Keratinocyte (primary cell): ENCODE data around the gene ZNF385A. TPM values are rescaled to one million over a fixed set of nuclear protein-coding genes. Genes with fewer than 3 reads are reported as not detected.
A peak's percentile ranks its signal among the peaks of the same experiment; 100 is the strongest.

Source experiments
- DNase-seq: peaks from one replicate; pipeline ENCODE4 v3.0.0-alpha.2; 2011; ENCODE audit warnings: low read depth, missing footprints, low spot score
- FAIRE-seq: peaks from 2 replicates; lab custom pipeline; 2011; peaks lifted over from hg19 to GRCh38; lab: Jason Lieb, UNC
- H2AFZ ChIP-seq: 2 replicates; pipeline ENCODE4 v1.6.0; 2012; ENCODE audit warnings: low read length, control low read depth, inconsistent platforms; ENCODE audit not compliant: control insufficient read depth
- H3K27ac ChIP-seq: 2 replicates; pipeline ENCODE4 v1.5.1; 2011; ENCODE audit warnings: low read length; ENCODE audit not compliant: control insufficient read depth, insufficient read depth
- H3K27me3 ChIP-seq: 3 replicates; pipeline ENCODE4 v1.6.0; 2011; ENCODE audit warnings: low read length; ENCODE audit not compliant: control insufficient read depth, insufficient read depth; ENCODE audit errors: extremely low read depth
- H3K36me3 ChIP-seq, 2 experiments: 2 replicates in 1 of 2; 3 replicates in 1 of 2; pipeline ENCODE4 v1.5.1; 2011; ENCODE audit warnings: low read length in 2 of 2, mild to moderate bottlenecking in 1 of 2; ENCODE audit not compliant: control insufficient read depth in 2 of 2, insufficient read depth in 2 of 2; ENCODE audit errors: extremely low read depth in 1 of 2
- H3K4me1 ChIP-seq: 3 replicates; pipeline ENCODE4 v1.5.1; 2011; ENCODE audit warnings: low read length; ENCODE audit not compliant: control insufficient read depth, insufficient read depth; ENCODE audit errors: extremely low read depth
- H3K4me2 ChIP-seq: 3 replicates; pipeline ENCODE4 v1.6.0; 2011; ENCODE audit warnings: low read depth, low read length; ENCODE audit not compliant: control insufficient read depth, insufficient read depth; ENCODE audit errors: extremely low read depth
- H3K4me3 ChIP-seq, 3 experiments: fragments of 200-600 bp in 1 of 3; sonication (generic) in 1 of 3; 2 replicates in 2 of 3; 3 replicates in 1 of 3; pipeline ENCODE4 v1.5.1; 2011 to 2016; ENCODE audit warnings: low read length in 3 of 3, mild to moderate bottlenecking in 3 of 3, control low read depth in 2 of 3, inconsistent platforms in 1 of 3, low read depth in 1 of 3, mixed read lengths in 1 of 3, mixed run types in 1 of 3, moderate library complexity in 1 of 3; ENCODE audit not compliant: control insufficient read depth in 2 of 3, insufficient read depth in 2 of 3; ENCODE audit errors: extremely low read depth in 1 of 3
- H3K79me2 ChIP-seq: 2 replicates; pipeline ENCODE4 v1.6.0; 2012; ENCODE audit warnings: low read length; ENCODE audit not compliant: control insufficient read depth, insufficient read depth
- H3K9ac ChIP-seq: 3 replicates; pipeline ENCODE4 v1.6.0; 2011; ENCODE audit warnings: low read length; ENCODE audit not compliant: control insufficient read depth, insufficient read depth; ENCODE audit errors: extremely low read depth
- H3K9me1 ChIP-seq: 3 replicates; pipeline ENCODE4 v1.6.0; 2011; ENCODE audit warnings: low read length; ENCODE audit not compliant: control insufficient read depth, insufficient read depth; ENCODE audit errors: extremely low read depth
- H3K9me3 ChIP-seq: 2 replicates; pipeline ENCODE4 v1.5.1; 2012; ENCODE audit warnings: low read depth, low read length; ENCODE audit not compliant: control insufficient read depth
- H4K20me1 ChIP-seq: 3 replicates; pipeline ENCODE4 v1.6.0; 2011; ENCODE audit warnings: low read length; ENCODE audit not compliant: control insufficient read depth, insufficient read depth; ENCODE audit errors: extremely low read depth
- CTCF ChIP-seq, 3 experiments: IDR thresholded peaks in 1 of 3; conservative IDR thresholded peaks in 1 of 3; optimal IDR thresholded peaks in 1 of 3; 2 replicates in 2 of 3; 3 replicates in 1 of 3; pipeline versions ENCODE3 to v1.5.1; 2011; ENCODE audit warnings: low read length in 3 of 3, mild to moderate bottlenecking in 3 of 3, moderate library complexity in 2 of 3, control low read depth in 1 of 3, inconsistent platforms in 1 of 3; ENCODE audit not compliant: insufficient read depth in 2 of 3; ENCODE audit errors: extremely low read depth in 1 of 3
- EZH2 ChIP-seq: IDR thresholded peaks from one replicate; pipeline ENCODE4 v1.6.1; 2012; ENCODE audit warnings: inconsistent platforms, mild to moderate bottlenecking, low read length, moderate library complexity
- dilution Hi-C: fragments of 300-500 bp; cut with MboI; formaldehyde crosslinking; loops from one replicate; pipeline ENCODE4 v1.7.0; 2020; ENCODE audit warnings: low sequenced_read_pairs; ENCODE audit not compliant: extremely low pct_ligation_motif_present
- polyA plus RNA-seq, 5 experiments: library from polyadenylated mRNA; depleted of rRNA in 3 of 5; stranded (reverse) in 3 of 5; stranded (forward) in 1 of 5; unstranded in 1 of 5; fragments of >200 nt; gene quantifications; 1 replicate in 1 of 5; 2 replicates in 3 of 5; 3 replicates in 1 of 5; pipeline versions ENCODE4 v1.2.1 to v1.2.3, GENCODE V29; 2011 to 2012; ENCODE audit warnings: missing spikeins in 2 of 5, low read depth in 1 of 5, low replicate concordance in 1 of 5

Gene ZNF385A
- polyA plus RNA-seq, 1 donor (not counting 4 experiments of a cell fraction or from before 2014, with no cell fraction given), result 11.4 TPM

DNA sequence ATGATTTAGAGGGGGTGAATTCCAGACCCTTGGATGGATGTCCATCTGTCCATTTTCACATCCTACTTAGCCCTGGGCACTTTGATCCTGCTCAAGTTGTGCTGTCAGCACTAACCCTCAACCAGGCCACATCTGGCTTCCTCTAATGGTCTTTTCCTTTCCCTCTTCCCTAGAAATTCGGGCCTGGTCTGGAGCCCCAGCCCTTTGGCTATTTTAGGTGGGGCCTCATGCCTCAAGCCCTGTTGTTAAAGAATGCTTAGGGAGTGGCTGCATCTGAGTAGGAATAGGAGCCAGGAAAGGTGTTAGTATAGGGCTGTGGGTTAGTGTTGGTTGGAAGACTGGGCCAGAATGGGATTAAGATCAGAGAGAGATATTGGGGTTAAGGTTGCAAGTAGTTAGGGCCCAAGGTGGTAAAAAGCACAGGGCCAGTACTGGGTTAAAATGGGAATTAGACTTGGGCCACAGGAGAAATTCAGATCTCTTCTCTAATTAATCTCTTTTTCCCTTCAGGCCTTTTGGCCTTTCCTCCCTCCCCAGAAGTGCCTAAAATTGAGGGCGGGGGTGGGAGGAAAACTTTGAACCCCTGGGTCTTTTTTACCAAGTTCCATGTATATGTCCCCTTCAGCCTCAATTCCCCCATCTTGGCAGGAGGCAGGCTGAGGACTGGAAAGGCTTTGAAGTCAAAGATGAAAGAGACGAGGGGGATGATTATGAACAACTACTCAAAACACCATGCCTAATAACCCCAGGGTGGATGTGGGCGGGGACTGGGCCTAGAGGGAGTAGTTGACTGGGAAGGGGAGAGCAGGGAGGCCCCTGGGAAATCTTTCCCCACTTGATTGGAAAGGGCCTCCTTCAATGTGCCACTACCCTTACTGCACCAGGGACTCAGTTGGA, 4.0 kb upstream of the ZNF385A start:
- H3K4me3 ChIP-seq, result peak overlapping the region; percentile 0 to 88 (median 83)
- dilution Hi-C loops, result no loop called here
- peaks cover 3% of the 10 kb centered on the region for H3K9me1 ChIP-seq
- TF ChIP-seq CTCF (optimal IDR thresholded peaks at IDR 0.05 in 1 of 3, IDR thresholded peaks at IDR 0.05 in 1 of 3, conservative IDR thresholded peaks at IDR 0.05 in 1 of 3; ENCODE audit: extremely low read depth in 1 of 3, insufficient read depth in 2 of 3, low read length in 3 of 3) (no peak), EZH2 (no peak)
- H4K20me1 ChIP-seq, result peaks cover 5% of the 10 kb centered on the region
- FAIRE-seq, result no peak
- H3K27ac ChIP-seq, result peak overlapping the region; percentile 29
- DNase-seq, result no peak
- H3K9me3 ChIP-seq, result no peaks in the 10 kb centered on the region
- H2AFZ ChIP-seq, result no peak overlapping the region
- peak overlapping the region; percentile 95 for H3K4me2 ChIP-seq
- H3K27me3 ChIP-seq, result no peaks in the 10 kb centered on the region
- peaks cover 64% of the 10 kb centered on the region for H3K4me1 ChIP-seq
- H3K79me2 ChIP-seq, result peaks cover 63% of the 10 kb centered on the region
- H3K9ac ChIP-seq, result peak overlapping the region; percentile 6
- peaks cover 5 to 16% of the 10 kb centered on the region in 2 experiments for H3K36me3 ChIP-seq

GRCh38 chr12:54387114-54387467, 2.6 kb upstream of the ZNF385A start:
- no peak overlapping the region for H3K4me3 ChIP-seq
- no peaks in the 10 kb centered on the region for H3K27me3 ChIP-seq
- peaks cover 3% of the 10 kb centered on the region for H3K9me1 ChIP-seq
- H3K4me1 ChIP-seq, result peaks cover 64% of the 10 kb centered on the region
- peaks cover 8 to 20% of the 10 kb centered on the region in 2 experiments for H3K36me3 ChIP-seq
- no peak for DNase-seq
- H2AFZ ChIP-seq, result no peak overlapping the region
- H3K9ac ChIP-seq, result no peak overlapping the region
- peaks cover 70% of the 10 kb centered on the region for H3K79me2 ChIP-seq
- no peak overlapping the region for H3K4me2 ChIP-seq
- peak overlapping the region; percentile 29 for H3K27ac ChIP-seq
- TF ChIP-seq CTCF (optimal IDR thresholded peaks at IDR 0.05 in 1 of 3, IDR thresholded peaks at IDR 0.05 in 1 of 3, conservative IDR thresholded peaks at IDR 0.05 in 1 of 3; ENCODE audit: extremely low read depth in 1 of 3, insufficient read depth in 2 of 3, low read length in 3 of 3) (no peak), EZH2 (no peak)
- FAIRE-seq, result no peak
- H3K9me3 ChIP-seq, result no peaks in the 10 kb centered on the region
- dilution Hi-C loops, result no loop called here
- peaks cover 5% of the 10 kb centered on the region for H4K20me1 ChIP-seq
